ENCODE results near the gene PTPRR. TPM values are rescaled to one million over a fixed set of nuclear protein-coding genes. Genes with fewer than 3 reads are reported as not detected.

Gene PTPRR
- total RNA-seq, 1 experiment from 2014 or later: 0.46 TPM

- TF ChIP-seq, protein P1, sequence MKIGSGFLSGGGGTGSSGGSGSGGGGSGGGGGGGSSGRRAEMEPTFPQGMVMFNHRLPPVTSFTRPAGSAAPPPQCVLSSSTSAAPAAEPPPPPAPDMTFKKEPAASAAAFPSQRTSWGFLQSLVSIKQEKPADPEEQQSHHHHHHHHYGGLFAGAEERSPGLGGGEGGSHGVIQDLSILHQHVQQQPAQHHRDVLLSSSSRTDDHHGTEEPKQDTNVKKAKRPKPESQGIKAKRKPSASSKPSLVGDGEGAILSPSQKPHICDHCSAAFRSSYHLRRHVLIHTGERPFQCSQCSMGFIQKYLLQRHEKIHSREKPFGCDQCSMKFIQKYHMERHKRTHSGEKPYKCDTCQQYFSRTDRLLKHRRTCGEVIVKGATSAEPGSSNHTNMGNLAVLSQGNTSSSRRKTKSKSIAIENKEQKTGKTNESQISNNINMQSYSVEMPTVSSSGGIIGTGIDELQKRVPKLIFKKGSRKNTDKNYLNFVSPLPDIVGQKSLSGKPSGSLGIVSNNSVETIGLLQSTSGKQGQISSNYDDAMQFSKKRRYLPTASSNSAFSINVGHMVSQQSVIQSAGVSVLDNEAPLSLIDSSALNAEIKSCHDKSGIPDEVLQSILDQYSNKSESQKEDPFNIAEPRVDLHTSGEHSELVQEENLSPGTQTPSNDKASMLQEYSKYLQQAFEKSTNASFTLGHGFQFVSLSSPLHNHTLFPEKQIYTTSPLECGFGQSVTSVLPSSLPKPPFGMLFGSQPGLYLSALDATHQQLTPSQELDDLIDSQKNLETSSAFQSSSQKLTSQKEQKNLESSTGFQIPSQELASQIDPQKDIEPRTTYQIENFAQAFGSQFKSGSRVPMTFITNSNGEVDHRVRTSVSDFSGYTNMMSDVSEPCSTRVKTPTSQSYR (CRISPR knock-in tag; IDR thresholded peaks at IDR 0.05): no peak
- no peak for TF ChIP-seq FOXJ3 (CRISPR knock-in tag; IDR thresholded peaks at IDR 0.05; ENCODE audit: borderline replicate concordance)
- no peak for TF ChIP-seq PRDM15 (CRISPR knock-in tag; IDR thresholded peaks at IDR 0.05)
- no peak for TF ChIP-seq ZNF121 (CRISPR knock-in tag; IDR thresholded peaks at IDR 0.05)
- TF ChIP-seq EMX1 (CRISPR knock-in tag; IDR thresholded peaks at IDR 0.05): no peak
- TF ChIP-seq NFE2L1 (CRISPR knock-in tag; IDR thresholded peaks at IDR 0.05): no peak
- no peak for TF ChIP-seq CREM (CRISPR knock-in tag; IDR thresholded peaks at IDR 0.05)
- TF ChIP-seq PRRX2 (CRISPR knock-in tag; IDR thresholded peaks at IDR 0.05): no peak
- no peak for TF ChIP-seq ZBTB43 (CRISPR knock-in tag; IDR thresholded peaks at IDR 0.05)
- TF ChIP-seq, protein P2, sequence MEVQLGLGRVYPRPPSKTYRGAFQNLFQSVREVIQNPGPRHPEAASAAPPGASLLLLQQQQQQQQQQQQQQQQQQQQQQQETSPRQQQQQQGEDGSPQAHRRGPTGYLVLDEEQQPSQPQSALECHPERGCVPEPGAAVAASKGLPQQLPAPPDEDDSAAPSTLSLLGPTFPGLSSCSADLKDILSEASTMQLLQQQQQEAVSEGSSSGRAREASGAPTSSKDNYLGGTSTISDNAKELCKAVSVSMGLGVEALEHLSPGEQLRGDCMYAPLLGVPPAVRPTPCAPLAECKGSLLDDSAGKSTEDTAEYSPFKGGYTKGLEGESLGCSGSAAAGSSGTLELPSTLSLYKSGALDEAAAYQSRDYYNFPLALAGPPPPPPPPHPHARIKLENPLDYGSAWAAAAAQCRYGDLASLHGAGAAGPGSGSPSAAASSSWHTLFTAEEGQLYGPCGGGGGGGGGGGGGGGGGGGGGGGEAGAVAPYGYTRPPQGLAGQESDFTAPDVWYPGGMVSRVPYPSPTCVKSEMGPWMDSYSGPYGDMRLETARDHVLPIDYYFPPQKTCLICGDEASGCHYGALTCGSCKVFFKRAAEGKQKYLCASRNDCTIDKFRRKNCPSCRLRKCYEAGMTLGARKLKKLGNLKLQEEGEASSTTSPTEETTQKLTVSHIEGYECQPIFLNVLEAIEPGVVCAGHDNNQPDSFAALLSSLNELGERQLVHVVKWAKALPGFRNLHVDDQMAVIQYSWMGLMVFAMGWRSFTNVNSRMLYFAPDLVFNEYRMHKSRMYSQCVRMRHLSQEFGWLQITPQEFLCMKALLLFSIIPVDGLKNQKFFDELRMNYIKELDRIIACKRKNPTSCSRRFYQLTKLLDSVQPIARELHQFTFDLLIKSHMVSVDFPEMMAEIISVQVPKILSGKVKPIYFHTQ (CRISPR knock-in tag; IDR thresholded peaks at IDR 0.05): no peak
Measured at GRCh38 chr12:70657616-70658286, 262.8 kb downstream of the PTPRR start (continued).

- POLR2A ChIA-PET: no interaction called here
- no peak for DNase-seq (ENCODE audit: low spot score)
- Mint-ChIP-seq H3K27ac (no peak overlapping the region), H3K9me3 (no peaks in the 10 kb centered on the region), H3K4me3 (no peak overlapping the region), H3K4me1 (peaks cover 17% of the 10 kb centered on the region), H3K36me3 (no peaks in the 10 kb centered on the region), H3K27me3 (ENCODE audit: low read depth) (no peaks in the 10 kb centered on the region)
- CTCF ChIA-PET: no interaction called here
- no peak for ATAC-seq
- no peak for TF ChIP-seq RELA (CRISPR knock-in tag; IDR thresholded peaks at IDR 0.05; ENCODE audit: borderline replicate concordance)
Measured at GRCh38 chr12:70652451-70652850, 268.1 kb downstream of the PTPRR start.

DNA sequence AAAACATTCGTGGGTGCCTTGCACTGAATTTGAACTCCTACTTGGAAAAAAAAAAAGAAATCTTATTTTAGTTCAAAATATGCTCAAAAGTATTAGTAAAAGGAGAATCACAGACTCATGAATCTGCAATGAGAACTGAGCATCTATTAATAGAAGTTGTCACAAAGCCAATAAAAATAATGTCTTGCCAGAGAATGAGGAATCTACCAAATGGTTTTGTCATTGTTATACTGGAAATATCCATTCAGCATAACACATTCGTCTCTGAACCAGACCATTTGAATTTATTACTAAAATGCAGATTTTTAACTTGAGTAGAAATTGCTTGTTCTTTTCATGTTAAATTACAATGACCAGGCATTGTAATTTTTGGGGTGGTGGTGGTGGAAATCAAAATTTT, 271.7 kb downstream of the PTPRR start:
- POLR2A ChIA-PET: no interaction called here
- CTCF ChIA-PET: no interaction called here
- Mint-ChIP-seq H3K9me3 (no peaks in the 10 kb centered on the region), H3K27me3 (ENCODE audit: low read depth) (no peaks in the 10 kb centered on the region), H3K36me3 (no peaks in the 10 kb centered on the region), H3K27ac (no peak overlapping the region), H3K4me3 (no peak overlapping the region), H3K4me1 (peaks cover 40% of the 10 kb centered on the region)
- no peak for DNase-seq (ENCODE audit: low spot score)
- ATAC-seq: no peak
- no peak for TF ChIP-seq ZNF219 (CRISPR knock-in tag; IDR thresholded peaks at IDR 0.05; ENCODE audit: borderline replicate concordance)
- no peak for TF ChIP-seq CBFB (CRISPR knock-in tag; IDR thresholded peaks at IDR 0.05; ENCODE audit: low read depth)
- TF ChIP-seq FOXP4 (CRISPR knock-in tag; IDR thresholded peaks at IDR 0.05): no peak
- TF ChIP-seq, protein P1 (CRISPR knock-in tag; IDR thresholded peaks at IDR 0.05): no peak
- TF ChIP-seq ZNF416 (CRISPR knock-in tag; IDR thresholded peaks at IDR 0.05): no peak
- TF ChIP-seq, protein P3, sequence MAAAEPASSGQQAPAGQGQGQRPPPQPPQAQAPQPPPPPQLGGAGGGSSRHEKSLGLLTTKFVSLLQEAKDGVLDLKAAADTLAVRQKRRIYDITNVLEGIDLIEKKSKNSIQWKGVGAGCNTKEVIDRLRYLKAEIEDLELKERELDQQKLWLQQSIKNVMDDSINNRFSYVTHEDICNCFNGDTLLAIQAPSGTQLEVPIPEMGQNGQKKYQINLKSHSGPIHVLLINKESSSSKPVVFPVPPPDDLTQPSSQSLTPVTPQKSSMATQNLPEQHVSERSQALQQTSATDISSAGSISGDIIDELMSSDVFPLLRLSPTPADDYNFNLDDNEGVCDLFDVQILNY (CRISPR knock-in tag; IDR thresholded peaks at IDR 0.05): no peak
- no peak for TF ChIP-seq TCF7 (CRISPR knock-in tag; IDR thresholded peaks at IDR 0.05; ENCODE audit: low read depth)

Measured in WTC11 (cell line).